ENCODE results near the gene IFI27L1.

DNA sequence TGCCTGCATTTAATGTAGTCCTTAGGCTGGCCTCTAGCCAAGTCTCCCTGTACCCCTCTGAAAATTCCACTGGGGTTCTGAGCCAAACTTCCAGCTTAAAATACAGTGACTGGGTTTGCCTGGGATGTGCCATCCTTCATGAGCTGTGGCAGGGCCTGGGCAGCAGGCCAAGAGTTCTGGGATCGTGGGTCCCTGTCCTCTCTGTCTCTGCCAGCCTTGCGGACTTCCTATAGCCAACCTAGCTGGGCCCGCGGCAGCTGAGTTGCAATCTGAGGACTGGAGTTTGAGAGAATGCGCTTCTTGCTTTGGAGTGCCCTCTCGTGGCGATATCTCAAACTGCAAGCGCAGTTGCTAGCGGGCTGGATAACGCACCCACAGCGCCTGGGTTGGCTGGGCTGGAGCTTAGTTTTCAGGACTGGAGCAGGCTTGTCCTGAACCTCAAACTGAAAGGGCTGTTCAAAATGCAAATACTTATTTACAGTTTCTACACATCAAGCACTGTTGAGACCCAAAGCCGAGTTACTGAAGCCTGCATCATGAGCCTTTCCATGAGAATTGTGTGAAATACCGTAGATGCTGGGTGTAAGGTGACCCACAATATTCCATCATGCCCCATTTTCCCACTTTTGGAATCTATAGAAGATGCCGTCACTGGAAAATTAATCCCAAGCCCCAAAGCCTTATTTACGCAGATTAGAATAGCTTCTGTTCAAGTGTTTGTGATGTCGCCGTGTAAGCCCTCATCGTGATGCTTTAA, 55.6 kb downstream of the IFI27L1 start:
- TF ChIP-seq, protein P1, sequence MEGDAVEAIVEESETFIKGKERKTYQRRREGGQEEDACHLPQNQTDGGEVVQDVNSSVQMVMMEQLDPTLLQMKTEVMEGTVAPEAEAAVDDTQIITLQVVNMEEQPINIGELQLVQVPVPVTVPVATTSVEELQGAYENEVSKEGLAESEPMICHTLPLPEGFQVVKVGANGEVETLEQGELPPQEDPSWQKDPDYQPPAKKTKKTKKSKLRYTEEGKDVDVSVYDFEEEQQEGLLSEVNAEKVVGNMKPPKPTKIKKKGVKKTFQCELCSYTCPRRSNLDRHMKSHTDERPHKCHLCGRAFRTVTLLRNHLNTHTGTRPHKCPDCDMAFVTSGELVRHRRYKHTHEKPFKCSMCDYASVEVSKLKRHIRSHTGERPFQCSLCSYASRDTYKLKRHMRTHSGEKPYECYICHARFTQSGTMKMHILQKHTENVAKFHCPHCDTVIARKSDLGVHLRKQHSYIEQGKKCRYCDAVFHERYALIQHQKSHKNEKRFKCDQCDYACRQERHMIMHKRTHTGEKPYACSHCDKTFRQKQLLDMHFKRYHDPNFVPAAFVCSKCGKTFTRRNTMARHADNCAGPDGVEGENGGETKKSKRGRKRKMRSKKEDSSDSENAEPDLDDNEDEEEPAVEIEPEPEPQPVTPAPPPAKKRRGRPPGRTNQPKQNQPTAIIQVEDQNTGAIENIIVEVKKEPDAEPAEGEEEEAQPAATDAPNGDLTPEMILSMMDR (IDR thresholded peaks at IDR 0.05; ENCODE audit: low read depth, low read length) = peak; percentile 89
- no peak for TF ChIP-seq EZH2phosphoT487 (IDR thresholded peaks at IDR 0.05; ENCODE audit: low read depth)
